Right forelimb (tissue), 1 donor: Measurements from ENCODE around the gene WDFY1.
A peak's percentile ranks its signal among the peaks of the same experiment; 100 is the strongest.
"Not testable (repeated sequence)": the region's sequence is repeated elsewhere in the genome, so short reads cannot be mapped to it uniquely, and the experiment has no call there.

Experiments used
- DNase-seq: peaks from one replicate; pipeline ENCODE4 v3.0.0-alpha.2; 2018

The WDFY1 gene

DNA sequence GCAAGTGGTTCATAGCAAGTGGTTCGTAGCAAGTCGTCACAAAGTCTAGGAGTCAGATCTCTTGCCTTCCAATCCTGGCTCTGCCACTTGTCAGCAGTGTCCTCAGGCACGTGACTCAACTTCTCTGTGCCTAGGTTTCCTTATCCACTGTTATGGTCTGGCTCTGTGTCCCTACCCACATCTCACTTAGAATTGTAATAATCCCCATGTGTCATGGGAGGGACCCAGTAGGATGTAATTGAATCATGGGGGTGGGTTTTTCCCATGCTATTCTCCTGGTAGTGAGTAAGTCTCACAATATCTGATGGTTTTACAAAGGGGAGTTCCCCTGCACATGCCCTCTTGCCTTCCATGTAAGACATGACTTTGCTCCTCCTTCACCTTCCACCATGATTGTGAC, 55.9 kb downstream of the WDFY1 start:
- DNase-seq: no peak

DNA sequence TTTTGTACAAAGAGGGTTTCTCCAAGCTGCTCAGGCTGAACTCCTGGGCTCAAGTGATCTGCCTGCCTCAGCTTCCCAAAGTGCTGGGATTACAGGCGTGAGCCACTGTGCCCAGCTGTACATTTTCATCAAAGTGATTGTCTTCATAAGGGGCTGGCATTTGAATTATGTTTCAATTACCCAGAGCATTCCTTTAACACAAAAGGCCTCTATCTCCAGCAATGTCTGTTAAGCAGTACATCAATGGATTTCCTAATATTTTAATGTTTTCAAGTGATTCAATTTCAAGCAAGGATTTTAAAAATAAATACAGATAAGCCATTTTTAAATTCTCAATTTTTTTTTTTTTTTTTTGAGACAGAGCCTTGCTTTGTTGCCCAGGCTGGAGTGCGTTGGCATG, 56.9 kb downstream of the WDFY1 start:
- no peak for DNase-seq

DNA sequence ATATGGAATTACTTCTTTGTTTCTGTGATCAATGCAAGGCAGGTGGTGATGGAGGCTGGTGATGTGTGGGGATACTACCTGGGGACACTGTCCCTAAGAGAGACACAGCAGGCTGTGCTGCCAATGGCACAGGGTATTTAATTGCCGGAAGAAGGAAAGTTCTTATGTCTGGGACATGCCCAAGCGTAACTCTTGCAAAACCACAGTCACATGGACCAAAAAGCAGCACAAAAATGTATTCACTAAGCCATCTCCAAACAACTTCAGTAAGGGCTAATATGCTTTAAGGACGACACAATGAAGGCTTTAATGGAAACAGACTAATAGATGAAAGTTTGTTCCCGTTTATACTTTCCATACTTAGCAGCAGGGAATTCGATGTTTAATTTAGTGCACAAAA, 58.0 kb downstream of the WDFY1 start:
- DNase-seq: no peak

DNA sequence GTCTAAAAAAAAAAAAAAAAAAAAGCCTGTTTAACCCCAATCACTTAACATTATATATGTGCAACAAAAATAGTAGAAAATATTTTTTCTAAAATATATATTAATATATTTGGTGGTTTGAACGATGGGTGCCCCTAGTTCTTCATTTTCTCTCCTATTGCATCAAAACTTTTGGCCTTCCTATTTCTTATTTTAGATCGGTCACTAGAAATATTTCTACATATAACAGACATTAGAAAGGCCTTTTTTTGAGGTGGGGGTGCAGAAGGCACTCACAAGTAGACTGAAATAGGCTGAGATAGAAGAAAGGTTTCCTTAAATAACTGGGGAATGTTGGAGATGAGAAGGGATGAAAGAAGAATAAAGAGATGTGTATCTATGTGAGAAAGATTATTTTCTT, 58.4 kb downstream of the WDFY1 start:
- DNase-seq: no peak

DNA sequence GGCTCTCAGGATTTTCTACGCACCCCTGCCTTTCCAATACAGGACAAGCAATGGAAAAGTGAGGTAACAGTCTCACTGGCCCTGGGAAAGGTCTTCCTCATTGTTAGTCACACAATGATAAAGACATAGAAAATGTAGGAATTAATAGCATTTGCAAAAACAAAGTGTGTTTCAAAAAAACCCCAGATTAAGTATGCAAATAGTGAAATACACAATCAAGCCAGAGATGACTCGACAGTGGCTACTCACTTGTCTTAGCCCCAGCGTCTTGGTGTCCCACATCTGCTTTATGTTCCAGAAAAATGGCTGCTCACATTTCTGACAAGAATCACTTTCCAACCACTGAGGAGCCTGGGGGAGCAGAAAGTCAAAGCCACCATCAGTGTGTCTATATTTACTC, 60.7 kb downstream of the WDFY1 start:
- DNase-seq: no peak

DNA sequence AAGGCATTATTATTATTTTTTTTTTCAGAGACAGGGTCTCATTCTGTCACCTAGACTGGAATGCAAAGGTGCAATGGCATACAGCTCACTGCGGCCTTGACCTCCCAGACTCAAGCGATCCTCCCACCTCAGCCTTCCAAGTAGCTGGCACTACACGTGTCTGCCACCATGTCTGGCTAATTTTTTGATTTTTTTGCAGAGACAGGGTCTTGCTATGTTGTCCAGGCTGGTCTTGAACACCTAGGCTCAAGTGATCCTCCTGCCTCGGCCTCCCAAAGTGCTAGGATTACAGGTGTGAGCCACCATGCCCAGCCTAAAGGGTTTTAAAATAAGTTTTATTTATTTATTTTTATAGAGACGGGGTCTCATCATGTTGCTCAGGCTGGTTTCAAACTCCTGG, 62.4 kb downstream of the WDFY1 start:
- DNase-seq: no peak

DNA sequence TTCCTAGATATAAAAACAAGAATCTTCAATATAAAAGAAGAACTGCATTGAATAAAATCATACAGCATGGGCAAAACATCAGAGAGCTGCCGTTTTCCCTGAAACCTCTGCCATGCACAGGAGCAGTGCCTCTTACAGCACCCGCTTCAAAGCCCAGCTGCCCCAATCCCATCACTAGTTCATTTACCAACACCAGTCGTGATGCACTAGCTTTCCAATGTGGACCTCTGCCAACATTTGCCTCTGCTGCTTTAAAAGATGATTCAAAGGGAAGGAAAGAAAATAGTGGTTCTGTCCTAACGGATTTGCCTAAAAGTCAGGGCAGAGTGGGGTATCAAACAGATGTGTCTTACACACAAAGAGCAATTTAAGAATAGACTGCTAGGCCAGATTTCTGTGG, 64.3 kb downstream of the WDFY1 start:
- DNase-seq: no peak

DNA sequence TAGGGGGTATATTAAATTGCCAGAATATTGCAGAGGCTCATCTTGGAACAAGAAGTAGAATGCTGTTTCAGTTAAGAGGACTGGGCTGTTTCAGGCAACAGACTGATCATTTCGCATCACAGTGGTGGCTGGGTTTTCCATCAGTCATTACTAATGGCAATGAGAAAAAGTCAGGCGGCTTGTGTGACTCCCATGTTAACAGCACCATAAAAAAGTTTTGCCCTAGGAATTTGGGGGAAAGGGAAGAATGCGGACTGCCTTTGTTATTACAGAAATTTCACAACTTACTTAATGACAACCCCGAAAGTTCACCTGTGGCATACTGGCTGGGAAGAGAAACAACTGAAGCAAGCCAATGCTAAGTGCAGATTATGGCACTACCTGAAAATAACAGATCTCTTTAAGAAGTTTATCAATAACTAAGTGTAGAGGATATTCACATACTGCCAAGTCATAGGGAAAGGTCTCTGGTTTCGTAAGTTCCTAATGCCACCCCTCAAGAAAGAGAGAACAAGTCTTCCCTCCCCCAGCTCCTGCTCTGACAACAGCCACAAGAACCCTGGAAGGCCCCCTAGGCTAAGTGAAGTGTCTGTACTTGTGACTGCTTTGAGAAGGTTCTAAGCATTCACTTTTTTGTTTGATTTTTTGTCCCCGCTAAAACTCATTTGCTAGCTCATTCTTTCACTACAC, 67.3 kb downstream of the WDFY1 start:
- no peak for DNase-seq

DNA sequence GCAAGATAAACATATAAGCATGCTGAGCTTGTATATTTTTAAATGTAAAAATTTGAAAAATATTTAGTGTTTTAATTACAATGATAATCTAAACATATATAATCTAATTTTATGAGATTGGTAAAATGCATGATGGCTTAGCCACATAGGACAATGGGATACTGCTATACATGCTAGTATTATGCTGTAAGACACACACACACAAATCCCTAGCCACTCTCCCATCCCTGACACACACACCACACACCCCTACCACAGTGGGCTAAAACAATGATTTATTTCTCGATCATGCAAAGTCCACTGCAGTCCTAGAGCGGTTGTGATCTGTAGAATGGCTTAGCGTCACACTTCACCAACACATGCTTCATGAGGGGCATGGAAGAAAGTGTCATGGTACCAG, 71.5 kb downstream of the WDFY1 start:
- DNase-seq: no peak

DNA sequence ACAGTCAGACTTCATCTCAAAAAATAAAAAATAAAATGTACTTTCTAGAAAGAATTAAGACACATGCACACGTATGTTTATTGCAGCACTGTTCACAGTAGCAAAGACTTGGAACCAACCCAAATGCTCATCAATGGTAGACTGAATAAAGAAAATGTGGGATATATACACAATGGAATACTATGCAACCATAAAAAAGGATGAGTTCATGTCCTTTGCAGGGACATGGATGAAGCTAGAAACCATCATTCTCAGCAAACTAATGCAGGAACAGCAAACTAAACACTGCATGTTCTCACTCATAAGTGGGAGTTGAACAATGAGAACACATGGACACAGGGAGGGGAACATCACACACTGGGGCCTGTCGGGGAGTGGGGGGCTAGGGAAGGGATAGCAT, 72.4 kb downstream of the WDFY1 start:
- not testable (repeated sequence) for DNase-seq

DNA sequence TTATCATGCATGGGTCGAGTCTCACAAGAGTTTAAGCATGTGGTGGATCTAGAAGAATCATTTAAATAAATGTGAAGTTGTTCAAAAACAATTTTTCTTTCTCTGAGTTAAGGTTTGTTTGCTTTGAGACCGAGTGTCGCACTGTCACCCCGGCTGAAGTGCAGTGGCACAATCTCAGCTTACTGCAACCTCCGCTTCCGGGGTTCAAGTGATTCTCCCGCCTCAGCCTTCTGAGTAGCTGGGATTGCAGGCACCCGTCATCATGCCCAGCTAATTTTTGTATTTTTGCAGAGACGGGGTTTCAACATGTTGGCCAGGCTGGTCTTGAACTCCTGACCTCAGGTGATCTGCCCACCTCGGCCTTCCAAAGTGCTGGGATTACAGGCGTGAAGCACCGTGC, 73.5 kb downstream of the WDFY1 start:
- DNase-seq: not testable (repeated sequence)

DNA sequence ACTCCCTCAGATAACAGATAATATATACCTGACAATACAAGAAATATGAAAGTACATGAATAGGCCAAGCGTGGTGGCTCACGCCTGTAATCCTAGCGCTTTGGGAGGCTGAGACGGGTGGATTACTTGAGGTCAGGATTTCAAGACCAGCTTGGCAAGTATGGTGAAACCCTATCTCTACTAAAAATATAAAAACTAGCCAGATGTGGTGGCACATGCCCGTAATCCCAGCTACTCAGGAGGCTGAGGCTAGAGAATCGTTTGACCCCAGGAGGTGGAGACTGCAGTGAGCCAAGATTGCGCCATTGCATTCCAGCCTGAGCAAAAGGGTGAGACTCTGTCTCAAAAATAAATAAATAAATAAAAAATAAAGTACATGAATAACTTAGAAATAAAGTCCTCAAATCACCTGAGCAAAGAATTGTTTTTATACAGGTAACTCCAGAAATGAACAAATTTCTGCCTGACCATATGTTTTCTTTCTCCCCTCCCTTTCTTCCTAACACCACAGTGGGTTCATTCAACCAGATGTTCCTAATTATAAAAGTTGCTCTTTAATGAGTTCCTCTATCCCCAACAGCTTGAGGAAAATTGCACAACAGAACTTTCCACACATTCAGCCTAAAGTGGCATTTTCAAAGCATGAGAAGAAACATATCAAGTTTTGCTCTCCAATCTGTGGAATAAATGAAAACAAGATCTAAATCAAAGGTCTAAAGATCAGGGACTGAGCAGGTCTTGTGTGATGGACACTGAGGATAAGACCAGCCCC, 74.1 kb downstream of the WDFY1 start:
- no peak for DNase-seq

DNA sequence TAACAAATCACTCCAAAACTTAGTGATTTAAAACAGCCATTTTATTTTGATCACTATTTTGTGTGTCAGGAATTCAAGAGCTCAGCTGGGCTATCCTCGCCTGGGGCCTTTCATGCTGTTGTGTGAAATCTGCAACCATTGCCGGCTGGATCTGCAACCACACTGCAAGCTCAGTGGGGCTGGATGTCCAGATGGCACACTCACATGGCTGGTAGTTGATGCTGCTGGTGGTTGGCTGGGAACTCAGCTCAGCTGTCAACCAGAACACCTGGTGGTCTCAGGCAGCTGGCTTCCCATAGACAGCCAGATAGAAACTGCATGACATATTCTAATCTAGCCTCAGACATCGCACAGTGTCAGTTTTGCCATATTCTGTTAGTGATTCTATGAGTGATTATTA, 77.1 kb downstream of the WDFY1 start:
- peak; percentile 49 for DNase-seq

DNA sequence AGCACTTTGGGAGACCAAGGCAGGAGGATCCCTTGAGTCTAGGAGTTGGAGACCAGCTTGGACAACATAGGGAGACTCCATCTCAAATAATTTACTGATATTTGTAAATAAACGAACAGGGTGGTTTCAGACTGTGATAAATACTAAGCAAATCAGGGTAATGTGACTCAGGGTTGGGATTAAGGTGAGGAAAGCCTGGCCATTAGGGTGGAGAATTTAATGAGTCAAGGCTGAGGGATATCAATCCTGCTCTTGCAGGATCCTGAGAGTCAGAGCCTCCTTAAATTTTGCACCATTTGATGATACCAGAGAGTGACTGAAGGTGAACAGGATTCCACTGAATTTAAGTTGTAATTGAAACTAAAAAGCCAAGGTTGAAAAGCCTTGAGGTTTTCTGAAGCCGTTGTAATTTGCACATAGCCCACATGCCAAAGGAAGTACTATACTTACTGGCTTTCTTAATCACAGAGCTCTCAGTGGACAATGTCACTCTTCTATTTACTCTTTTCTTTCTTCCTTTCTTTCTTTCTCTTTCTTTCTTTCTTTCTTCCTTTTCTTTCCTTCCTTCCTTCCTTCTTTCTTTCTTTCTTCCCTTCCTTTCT, 79.1 kb downstream of the WDFY1 start:
- DNase-seq: no peak

DNA sequence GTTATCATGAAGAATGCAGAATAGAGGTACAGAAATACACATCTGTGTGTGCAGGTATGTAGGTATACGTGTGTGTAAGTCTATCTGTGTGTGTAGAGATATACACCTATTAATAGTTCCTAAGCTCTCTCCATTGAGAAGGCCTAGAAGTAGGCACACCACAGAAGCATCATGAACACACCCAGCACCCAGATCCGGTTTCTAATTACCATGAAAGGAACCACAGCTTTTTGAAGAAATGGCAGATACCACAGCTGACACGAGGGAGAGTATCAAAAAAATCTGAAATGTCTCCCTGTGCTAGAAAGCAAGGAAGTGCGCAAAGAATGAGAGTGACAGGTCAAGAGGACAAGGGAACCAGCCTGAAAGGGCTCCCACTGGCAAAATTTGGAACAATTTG, 80.0 kb downstream of the WDFY1 start:
- DNase-seq: no peak

DNA sequence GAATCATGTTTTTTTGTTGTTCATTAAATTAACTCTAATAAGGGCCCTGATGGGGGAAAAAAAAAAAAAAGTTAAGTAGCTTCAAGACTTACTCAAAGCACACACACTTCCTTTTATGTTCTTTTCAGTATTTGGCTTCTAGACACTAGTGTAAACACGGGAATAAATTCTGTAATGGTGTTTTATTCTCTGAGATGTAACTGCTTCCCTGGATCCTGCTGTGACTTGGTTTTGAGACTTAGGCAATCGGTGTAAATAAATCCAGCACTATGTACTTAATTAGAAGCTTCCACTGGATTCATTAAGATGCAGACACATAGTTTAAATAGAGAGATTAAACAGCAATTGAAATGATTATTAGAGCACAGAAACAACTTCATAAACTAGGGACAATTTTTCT, 81.6 kb downstream of the WDFY1 start:
- DNase-seq: no peak

DNA sequence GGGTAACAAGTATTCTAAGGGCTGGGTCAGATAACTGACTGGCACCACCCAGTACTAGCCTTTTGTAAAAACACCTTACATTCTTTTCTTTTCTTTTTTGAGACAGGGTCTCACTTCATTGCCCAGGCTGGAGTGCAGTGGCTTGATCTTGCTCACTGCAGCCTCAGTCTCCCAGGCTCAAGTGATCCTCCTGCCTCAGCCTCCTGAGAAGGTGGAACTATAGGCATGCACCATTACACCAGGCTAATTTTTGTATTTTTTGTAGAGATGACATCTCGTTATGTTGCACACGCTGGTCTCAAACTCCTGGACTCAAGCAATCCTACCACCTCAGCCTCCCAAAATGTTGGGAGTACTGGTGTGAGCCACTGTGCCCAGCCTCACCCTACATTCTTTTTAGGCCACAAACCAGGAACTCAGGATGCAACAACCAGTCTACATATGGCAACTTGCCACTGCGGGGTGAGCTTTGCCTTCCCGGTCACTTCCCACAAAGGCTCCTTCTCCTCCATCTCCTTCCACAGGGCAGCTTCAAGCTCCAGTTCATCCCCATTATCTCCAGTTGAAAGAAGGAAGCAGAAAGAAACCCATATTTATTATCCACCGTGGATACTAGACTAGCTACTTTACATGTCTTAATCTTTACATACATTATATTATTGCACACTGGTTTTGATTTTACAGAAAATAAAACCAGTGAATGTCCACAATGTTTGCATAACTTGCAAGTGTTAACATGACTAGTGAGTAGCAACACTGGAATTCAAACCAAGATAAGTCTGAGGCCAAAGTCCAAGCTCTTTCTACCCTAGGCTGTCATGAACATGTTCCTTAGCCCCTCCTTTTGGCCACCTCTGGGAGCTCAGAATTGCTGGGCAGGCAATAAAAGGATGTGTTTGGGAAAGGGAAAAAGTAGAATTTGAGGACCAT, 84.1 kb downstream of the WDFY1 start:
- no peak for DNase-seq

DNA sequence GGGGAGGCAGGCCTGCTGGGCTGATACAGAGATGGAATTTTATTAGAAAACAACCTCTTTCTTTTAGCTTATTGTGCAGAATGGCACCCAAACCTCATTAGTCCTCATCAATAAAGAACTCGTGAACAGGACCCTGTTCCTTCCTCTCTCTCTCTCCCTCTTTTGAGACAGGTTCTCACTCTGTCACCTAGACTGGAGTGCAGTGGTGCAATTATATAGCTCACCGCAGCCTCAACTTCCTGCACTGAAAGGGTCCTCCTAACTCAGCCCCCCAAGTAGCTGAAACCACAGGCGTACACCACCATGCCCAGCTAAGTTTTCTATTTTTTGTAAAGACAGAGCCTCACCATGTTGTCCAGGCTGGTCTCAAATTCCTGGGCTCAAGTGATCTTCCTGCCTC, 86.1 kb downstream of the WDFY1 start:
- DNase-seq: no peak

DNA sequence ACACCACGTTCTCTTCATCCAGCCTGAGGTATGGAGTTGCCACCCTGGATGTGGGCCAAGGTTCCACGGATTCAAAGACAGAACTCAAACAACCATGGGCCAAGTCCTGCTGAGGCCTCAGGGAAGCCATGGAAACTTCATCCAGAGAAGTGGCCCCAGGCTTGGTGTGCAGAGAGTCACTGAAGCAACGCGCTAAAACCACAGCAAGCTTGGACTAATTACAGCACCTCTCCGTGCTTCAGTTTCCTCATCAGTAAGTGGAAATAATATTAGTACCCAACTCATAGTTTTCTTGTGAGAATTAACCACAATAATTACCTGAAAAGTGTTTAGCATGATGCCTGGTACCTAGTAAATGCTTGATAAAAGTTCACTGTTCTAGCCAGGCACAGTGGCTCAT, 88.6 kb downstream of the WDFY1 start:
- no peak for DNase-seq

DNA sequence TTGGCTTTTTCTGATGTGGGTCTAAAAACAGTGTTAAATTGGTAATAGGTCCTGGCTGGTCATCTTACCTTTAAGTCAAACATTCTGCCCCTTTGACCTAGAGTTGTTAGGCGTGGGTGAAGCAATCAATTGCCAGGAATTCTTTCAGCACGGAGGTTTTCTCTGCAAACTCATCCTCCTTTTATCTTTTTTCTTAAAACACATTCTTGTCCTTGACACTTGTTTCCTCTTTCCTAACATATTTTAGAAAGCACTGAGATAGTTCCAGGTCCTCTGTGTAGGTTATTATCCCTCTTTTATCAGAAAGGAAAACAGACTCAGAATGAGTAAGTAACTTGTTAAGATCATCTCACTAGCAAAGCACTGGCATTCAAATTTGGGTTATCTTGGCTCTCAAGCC, 89.1 kb downstream of the WDFY1 start:
- no peak for DNase-seq

DNA sequence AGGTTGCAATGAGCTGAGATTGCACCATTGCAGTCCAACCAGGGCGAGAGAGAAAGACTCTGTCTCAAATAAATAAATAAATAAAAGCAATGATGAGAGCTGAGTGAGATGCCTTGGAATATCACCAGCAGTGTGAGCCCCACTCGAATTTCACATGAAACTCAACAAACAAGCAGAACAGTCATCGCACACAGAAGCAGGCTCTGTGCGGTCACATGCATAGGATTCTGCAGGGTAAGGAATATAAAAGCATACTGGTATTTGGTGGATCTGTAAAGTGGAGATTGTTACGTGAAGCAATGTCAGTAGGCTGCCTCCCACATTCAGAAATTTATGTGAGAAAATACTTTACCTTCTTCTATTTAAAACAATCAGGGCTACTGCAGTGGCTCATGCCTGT, 89.7 kb downstream of the WDFY1 start:
- DNase-seq: no peak

DNA sequence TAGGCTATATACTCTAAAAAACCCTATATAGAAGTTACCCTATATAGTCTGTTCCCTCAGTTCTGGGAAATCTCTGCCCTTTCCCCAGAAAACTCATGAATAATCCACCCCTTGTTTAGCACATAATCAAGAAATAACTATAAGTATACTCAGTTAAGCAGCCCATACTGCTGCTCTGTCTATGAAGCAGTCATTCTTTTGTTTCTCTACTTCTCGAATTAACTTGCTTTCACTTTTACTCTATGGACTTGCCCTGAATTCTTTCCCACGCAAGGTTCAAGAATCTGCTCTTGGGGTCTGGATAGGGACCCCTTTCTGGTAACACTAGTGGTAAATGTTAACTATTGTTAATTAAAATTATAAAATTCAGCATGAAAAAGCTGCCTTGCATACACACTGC, 90.4 kb downstream of the WDFY1 start:
- DNase-seq: no peak

DNA sequence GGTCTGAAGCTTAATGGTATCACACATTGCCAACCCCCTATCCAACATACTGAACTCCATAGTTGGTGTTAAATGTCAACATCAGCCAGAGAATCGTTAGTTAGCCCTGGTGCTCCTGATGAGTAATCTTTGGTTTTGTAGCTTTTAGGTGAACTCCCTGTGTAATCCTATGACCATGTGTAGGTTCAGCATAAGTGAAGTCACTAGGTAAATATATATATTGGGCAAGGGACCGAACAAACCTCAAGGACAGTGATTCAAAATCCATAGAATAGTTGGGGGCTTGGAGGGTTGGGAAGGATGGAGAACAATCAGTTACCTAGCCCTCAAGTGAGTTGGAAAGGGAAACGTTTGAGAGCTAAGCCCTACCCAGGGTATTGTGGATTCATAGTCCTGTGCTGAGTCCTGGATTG, 91.7 kb downstream of the WDFY1 start:
- DNase-seq: no peak
